HG03280 (cell line): ENCODE data around the gene CLEC4M.
"Not testable (repeated sequence)": the region's sequence is repeated elsewhere in the genome, so short reads cannot be mapped to it uniquely, and the experiment has no call there.

Experiments used
- ATAC-seq: cut with Tn5 transposase; IDR thresholded peaks from one replicate; pipeline ENCODE4 v1.9.1; 2021; ENCODE audit warnings: mild to moderate bottlenecking, moderate library complexity; ENCODE audit not compliant: unreplicated experiment

The CLEC4M gene

DNA sequence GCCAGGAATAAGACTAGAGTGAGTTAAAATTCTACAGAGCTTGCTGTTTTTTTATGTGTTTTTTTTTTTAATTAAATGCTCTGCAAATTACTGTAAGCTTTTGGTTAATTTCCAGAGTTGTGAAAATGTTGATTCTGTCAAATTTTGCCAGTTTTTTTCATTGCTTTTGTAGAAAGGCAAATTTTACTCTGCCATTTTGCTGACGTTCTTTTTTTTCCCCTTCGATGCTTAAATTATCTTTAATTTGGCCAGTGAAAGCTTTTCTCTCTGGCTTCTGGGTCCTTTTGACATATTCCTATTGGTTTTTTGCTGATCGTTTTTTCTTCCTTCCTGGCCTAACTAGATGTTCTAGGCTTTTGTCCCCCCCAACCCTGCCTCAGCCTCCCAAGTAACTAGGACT, 43.2 kb downstream of the CLEC4M start:
- no peak for ATAC-seq

DNA sequence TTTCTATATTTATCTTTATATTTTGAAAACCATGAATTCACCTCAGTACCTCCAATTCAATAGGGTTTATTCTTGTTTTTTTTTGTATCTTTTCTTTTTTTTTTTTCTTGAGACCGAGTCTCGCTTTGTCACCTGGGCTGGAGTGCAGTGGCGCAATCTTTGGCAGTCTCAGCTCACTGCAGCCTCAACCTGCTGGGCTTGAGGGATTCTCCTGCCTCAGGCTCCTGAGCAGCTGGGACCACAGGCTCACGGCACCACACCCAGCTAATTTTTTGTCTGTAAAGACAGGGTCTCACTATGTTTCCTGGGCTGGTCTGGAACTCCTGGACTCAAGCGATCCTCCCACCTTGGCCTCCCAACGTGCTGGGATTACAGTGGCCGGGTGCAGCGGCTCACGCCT, 43.8 kb downstream of the CLEC4M start:
- ATAC-seq = no peak

DNA sequence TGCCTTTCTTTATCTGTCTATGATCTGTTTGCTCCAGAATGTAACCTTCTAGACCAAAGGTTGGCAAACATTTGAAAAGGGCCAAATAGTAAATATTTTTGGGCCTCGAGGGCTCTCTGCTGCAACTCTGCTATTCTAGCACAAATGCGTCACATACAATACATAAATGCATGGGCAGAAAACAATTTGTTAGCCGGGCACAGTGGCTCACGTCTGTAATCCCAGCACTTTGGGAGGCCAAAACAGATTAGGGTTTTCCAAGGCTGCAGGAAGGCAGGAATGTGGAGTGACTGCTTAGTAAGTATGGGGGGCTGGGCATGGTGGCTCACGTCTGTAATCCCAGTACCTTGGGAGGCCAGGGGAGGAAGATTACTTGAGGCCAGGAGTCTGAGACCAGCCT, 45.1 kb downstream of the CLEC4M start:
- ATAC-seq = no peak

DNA sequence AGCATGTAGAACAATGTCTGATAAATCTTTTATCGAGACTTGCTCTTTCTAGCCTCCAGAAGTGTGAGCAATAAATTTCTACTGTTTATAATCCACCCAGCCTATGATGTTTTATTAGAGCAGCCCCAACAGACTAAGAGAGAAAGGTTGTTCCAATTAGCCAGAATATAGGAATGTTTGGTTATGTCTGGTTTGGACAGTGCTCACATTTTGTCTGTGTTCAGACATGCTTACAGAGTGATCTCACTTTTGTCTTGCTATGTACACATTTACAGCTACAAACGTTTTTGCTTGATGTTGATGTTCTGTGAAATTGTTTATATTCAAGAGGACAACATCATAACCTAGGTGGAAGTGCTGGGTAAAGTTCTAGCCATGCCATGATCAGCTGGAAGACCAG, 48.9 kb downstream of the CLEC4M start:
- ATAC-seq = no peak

DNA sequence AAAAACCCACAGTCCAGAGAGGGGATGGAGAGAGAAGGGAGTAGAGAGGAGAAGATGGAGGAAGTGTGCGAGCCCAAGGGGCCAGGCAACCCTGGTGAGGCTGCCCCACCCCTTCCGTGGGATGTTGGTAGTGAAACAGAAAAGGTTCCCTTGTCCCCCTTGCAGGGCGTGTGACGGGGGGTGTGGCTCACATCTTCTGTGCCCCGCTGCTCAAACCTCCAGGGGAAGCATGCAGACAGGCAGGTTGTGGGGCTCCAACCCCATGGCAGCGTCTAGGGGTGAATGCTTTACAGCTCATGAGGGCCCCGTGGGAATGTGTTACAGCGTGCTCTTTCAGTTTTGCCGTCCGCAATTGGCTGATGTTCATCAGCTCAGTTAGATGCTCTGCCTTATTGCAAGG, 52.3 kb downstream of the CLEC4M start:
- ATAC-seq = no peak

DNA sequence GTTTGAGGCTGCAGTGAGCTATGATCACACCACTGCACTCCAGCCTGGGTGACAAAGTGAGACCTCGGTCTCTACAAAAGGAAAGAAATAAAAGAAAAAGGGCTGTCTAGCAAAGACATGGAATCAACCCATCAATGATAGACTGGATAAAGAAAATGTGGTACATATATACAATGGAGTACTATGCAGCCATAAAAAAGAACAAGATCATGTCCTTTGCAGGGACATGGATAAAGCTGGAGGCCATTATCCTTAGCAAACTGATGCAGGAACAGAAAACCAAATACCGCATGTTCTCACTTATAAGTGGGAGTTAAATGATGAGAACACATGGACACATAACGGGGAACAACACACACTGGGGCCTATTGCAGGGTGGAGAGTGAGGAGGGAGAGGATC, 53.0 kb downstream of the CLEC4M start:
- ATAC-seq = not testable (repeated sequence)

DNA sequence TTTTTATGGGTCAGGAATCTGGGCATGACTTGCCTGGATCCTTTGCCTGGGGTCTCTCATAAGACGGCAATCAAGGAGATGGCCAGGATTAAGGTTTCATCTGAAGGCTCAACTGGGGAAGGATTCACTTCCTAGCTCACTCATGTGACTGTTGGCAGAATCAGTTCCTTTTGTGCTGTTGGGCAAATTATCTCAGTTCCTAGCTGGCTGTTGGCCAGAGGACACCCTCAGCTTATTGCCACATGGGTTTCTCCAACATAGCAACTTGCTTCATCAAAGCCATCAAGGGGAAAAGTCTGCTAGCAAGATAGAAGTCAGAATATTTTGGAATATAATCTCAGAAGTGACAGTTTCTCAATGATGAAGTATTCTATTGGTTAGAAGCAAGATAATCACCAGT, 54.8 kb downstream of the CLEC4M start:
- ATAC-seq = no peak

DNA sequence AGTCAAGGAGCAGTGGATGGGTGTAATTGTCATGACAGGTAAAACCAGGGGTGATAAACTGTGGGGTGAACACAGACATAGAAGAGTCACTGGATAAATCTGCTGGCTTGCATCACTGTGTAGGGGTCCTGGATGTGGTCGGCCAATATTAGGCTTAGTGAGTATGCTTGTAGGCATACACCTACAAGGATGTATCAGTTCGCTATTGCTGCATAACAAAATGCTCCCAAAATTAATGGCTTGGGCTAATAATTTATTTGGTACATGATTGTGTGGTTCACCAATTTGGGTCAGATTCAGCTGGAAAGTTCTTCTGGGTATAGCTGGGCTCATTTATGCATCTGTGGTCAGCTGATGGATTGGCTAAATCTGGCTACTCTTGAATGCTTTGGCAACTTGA, 55.8 kb downstream of the CLEC4M start:
- no peak for ATAC-seq
